ENCODE results near the gene OR10A2.

OR10A2 gene

GRCh38 chr11:6855971-6856541, 6.8 kb upstream of the OR10A2 start:
- H3K4me2 ChIP-seq (ENCODE audit: insufficient read depth, low read length): no peak overlapping the region
- ATAC-seq (ENCODE audit: insufficient read depth, low read depth): no peak

GRCh38 chr11:6856871-6857270, 6.0 kb upstream of the OR10A2 start:
- Histone ChIP-seq H3K9me3 (ENCODE audit: insufficient read depth, low read length, severe bottlenecking) (peaks cover 7% of the 10 kb centered on the region), H3K27me3 (ENCODE audit: insufficient read depth, low read length, poor library complexity) (no peaks in the 10 kb centered on the region), H3K36me3 (ENCODE audit: insufficient read depth, low read length) (no peaks in the 10 kb centered on the region), H3K79me2 (ENCODE audit: insufficient read depth, low read length) (no peaks in the 10 kb centered on the region), H3K9ac (ENCODE audit: low read depth, low read length) (no peak overlapping the region), H2AFZ (ENCODE audit: low read depth, low read length) (no peak overlapping the region), H3K4me3 (ENCODE audit: low read depth in 1 of 2, low read length in 2 of 2) (no peak overlapping the region), H3K4me1 (ENCODE audit: insufficient read depth, low read length) (no peaks in the 10 kb centered on the region), H3K4me2 (ENCODE audit: insufficient read depth, low read length) (no peak overlapping the region), H3K27ac (ENCODE audit: low read length) (no peak overlapping the region), H4K20me1 (ENCODE audit: insufficient read depth, low read length) (no peaks in the 10 kb centered on the region)
- TF ChIP-seq EZH2 (IDR thresholded peaks at IDR 0.05; ENCODE audit: borderline replicate concordance, low read depth, low read length, severe bottlenecking) (no peak), CTCF (IDR thresholded peaks at IDR 0.05; ENCODE audit: borderline replicate concordance, extremely low read depth, low read length, poor library complexity, severe bottlenecking) (no peak)
- ATAC-seq (ENCODE audit: insufficient read depth, low read depth): no peak
- DNase-seq: no peak

More at GRCh38 chr11:6855971-6856541, 6.8 kb upstream of the OR10A2 start:
- no peaks in the 10 kb centered on the region for H3K27me3 ChIP-seq (ENCODE audit: insufficient read depth, low read length, poor library complexity)
- no peak overlapping the region for H3K27ac ChIP-seq (ENCODE audit: low read length)
- no peak overlapping the region for H2AFZ ChIP-seq (ENCODE audit: low read depth, low read length)
- peaks cover 7% of the 10 kb centered on the region for H3K9me3 ChIP-seq (ENCODE audit: insufficient read depth, low read length, severe bottlenecking)
- H3K4me1 ChIP-seq (ENCODE audit: insufficient read depth, low read length): no peaks in the 10 kb centered on the region
- TF ChIP-seq EZH2 (IDR thresholded peaks at IDR 0.05; ENCODE audit: borderline replicate concordance, low read depth, low read length, severe bottlenecking) (no peak), CTCF (IDR thresholded peaks at IDR 0.05; ENCODE audit: borderline replicate concordance, extremely low read depth, low read length, poor library complexity, severe bottlenecking) (no peak)
- H3K9ac ChIP-seq (ENCODE audit: low read depth, low read length): no peak overlapping the region
- no peaks in the 10 kb centered on the region for H3K79me2 ChIP-seq (ENCODE audit: insufficient read depth, low read length)
- no peaks in the 10 kb centered on the region for H4K20me1 ChIP-seq (ENCODE audit: insufficient read depth, low read length)
- DNase-seq: no peak
- no peaks in the 10 kb centered on the region for H3K36me3 ChIP-seq (ENCODE audit: insufficient read depth, low read length)
- H3K4me3 ChIP-seq (ENCODE audit: low read depth in 1 of 2, low read length in 2 of 2): no peak overlapping the region

GRCh38 chr11:6864438-6864837, 1.6 kb downstream of the OR10A2 start:
- no peaks in the 10 kb centered on the region for H3K9me3 ChIP-seq (ENCODE audit: insufficient read depth, low read length, severe bottlenecking)
- H3K36me3 ChIP-seq (ENCODE audit: insufficient read depth, low read length): no peaks in the 10 kb centered on the region
- TF ChIP-seq CTCF (IDR thresholded peaks at IDR 0.05; ENCODE audit: borderline replicate concordance, extremely low read depth, low read length, poor library complexity, severe bottlenecking): no peak
- no peak for TF ChIP-seq EZH2 (IDR thresholded peaks at IDR 0.05; ENCODE audit: borderline replicate concordance, low read depth, low read length, severe bottlenecking)
- no peaks in the 10 kb centered on the region for H3K4me1 ChIP-seq (ENCODE audit: insufficient read depth, low read length)
- H2AFZ ChIP-seq (ENCODE audit: low read depth, low read length): no peak overlapping the region
- H3K4me3 ChIP-seq (ENCODE audit: low read depth in 1 of 2, low read length in 2 of 2): no peak overlapping the region
- no peaks in the 10 kb centered on the region for H4K20me1 ChIP-seq (ENCODE audit: insufficient read depth, low read length)
- H3K79me2 ChIP-seq (ENCODE audit: insufficient read depth, low read length): no peaks in the 10 kb centered on the region
- H3K4me2 ChIP-seq (ENCODE audit: insufficient read depth, low read length): no peak overlapping the region
- no peaks in the 10 kb centered on the region for H3K27me3 ChIP-seq (ENCODE audit: insufficient read depth, low read length, poor library complexity)
- DNase-seq (no peak), ATAC-seq (ENCODE audit: insufficient read depth, low read depth) (no peak)
- no peak overlapping the region for H3K9ac ChIP-seq (ENCODE audit: low read depth, low read length)
- no peak overlapping the region for H3K27ac ChIP-seq (ENCODE audit: low read length)
